OCI-LY1 (cell line): ENCODE results near the gene P2RX2.

Source experiments
- H2AFZ ChIP-seq: fragments of 200-600 bp; sonication (generic), shearing (Covaris generic); 2 replicates; pipeline ENCODE4 v1.6.0; 2014; ENCODE audit warnings: antibody characterized with exemption, mild to moderate bottlenecking, low read length
- H3F3A ChIP-seq: fragments of 200-600 bp; sonication (generic), shearing (Covaris generic); 2 replicates; pipeline ENCODE4 v1.6.0; 2014; ENCODE audit warnings: mild to moderate bottlenecking, antibody characterized with exemption, low read length, moderate library complexity; ENCODE audit not compliant: insufficient read depth
- H3K27ac ChIP-seq: fragments of 200-600 bp; sonication (generic); 2 replicates; pipeline ENCODE4 v1.5.1; 2014; ENCODE audit warnings: low read length, mixed run types, mild to moderate bottlenecking, low read depth; ENCODE audit not compliant: poor library complexity, severe bottlenecking
- H3K27me3 ChIP-seq: fragments of 200-600 bp; sonication (generic); 2 replicates; pipeline ENCODE4 v1.6.0; 2014; ENCODE audit warnings: antibody characterized with exemption, mild to moderate bottlenecking, low read length, moderate library complexity; ENCODE audit not compliant: insufficient read depth
- H3K36me3 ChIP-seq: fragments of 200-600 bp; sonication (generic); 2 replicates; pipeline ENCODE4 v1.6.1; 2014; ENCODE audit warnings: mild to moderate bottlenecking, antibody characterized with exemption, low read length, moderate library complexity, mixed read lengths; ENCODE audit not compliant: insufficient read depth
- H3K4me1 ChIP-seq: fragments of 200-600 bp; sonication (generic); 2 replicates; pipeline ENCODE4 v1.5.1; 2014; ENCODE audit warnings: mild to moderate bottlenecking, low read length, moderate library complexity; ENCODE audit not compliant: insufficient read depth, severe bottlenecking
- H3K4me2 ChIP-seq: fragments of 200-600 bp; sonication (generic), shearing (Covaris generic); 2 replicates; pipeline ENCODE4 v1.6.1; 2014; ENCODE audit warnings: low read length
- H3K4me3 ChIP-seq: fragments of 200-600 bp; sonication (generic); 2 replicates; pipeline ENCODE4 v1.5.1; 2014; ENCODE audit warnings: low read length, low read depth, mild to moderate bottlenecking, mixed read lengths; ENCODE audit not compliant: poor library complexity, severe bottlenecking
- H3K79me2 ChIP-seq: fragments of 200-600 bp; shearing (Covaris generic); 2 replicates; pipeline ENCODE4 v1.6.1; 2016; ENCODE audit warnings: mixed run types, low read length, mixed read lengths; ENCODE audit not compliant: insufficient read depth
- H3K9ac ChIP-seq: fragments of 200-600 bp; sonication (generic), shearing (Covaris generic); 2 replicates; pipeline ENCODE4 v1.6.1; 2014; ENCODE audit warnings: mild to moderate bottlenecking, low read length, mixed read lengths
- H3K9me2 ChIP-seq: fragments of 200-600 bp; sonication (generic), shearing (Covaris generic); 2 replicates; pipeline ENCODE4 v1.6.1; 2014; ENCODE audit warnings: low read depth, mild to moderate bottlenecking, low read length, mixed read lengths
- H3K9me3 ChIP-seq: fragments of 200-600 bp; shearing (Covaris generic); 2 replicates; pipeline ENCODE4 v1.6.1; 2014; ENCODE audit warnings: low read length, mixed read lengths
- H4K20me1 ChIP-seq: fragments of 200-600 bp; sonication (generic), shearing (Covaris generic); 2 replicates; pipeline ENCODE4 v1.6.0; 2016; ENCODE audit warnings: mild to moderate bottlenecking, low read length; ENCODE audit not compliant: insufficient read depth
- CTCF ChIP-seq: fragments of 200-600 bp; sonication (generic), shearing (Covaris generic); IDR thresholded peaks from 2 replicates; pipeline ENCODE4 v1.5.1; 2017; ENCODE audit warnings: mild to moderate bottlenecking, antibody characterized with exemption, low read length, moderate library complexity, mixed read lengths
- EZH2 ChIP-seq: fragments of 200-600 bp; sonication (generic), shearing (Covaris generic); IDR thresholded peaks from 2 replicates; pipeline ENCODE4 v1.8.0; 2017; ENCODE audit warnings: borderline replicate concordance, mixed run types, mild to moderate bottlenecking, antibody characterized with exemption, low read length, moderate library complexity, mixed read lengths

P2RX2 gene

GRCh38 chr12:132610866-132611602 lies 7.5 kb upstream of the P2RX2 start:
- H3F3A ChIP-seq = no peaks in the 10 kb centered on the region

GRCh38 chr12:132611620-132612019 lies 7.0 kb upstream of the P2RX2 start:
- no peaks in the 10 kb centered on the region for H3K4me1 ChIP-seq
- H3K9me2 ChIP-seq = no peaks in the 10 kb centered on the region
- H3K4me2 ChIP-seq = no peak overlapping the region
- H3K27ac ChIP-seq = no peak overlapping the region
- no peak overlapping the region for H3K4me3 ChIP-seq
- TF ChIP-seq EZH2 (no peak), CTCF (no peak)
- H4K20me1 ChIP-seq = no peaks in the 10 kb centered on the region
- no peaks in the 10 kb centered on the region for H3K79me2 ChIP-seq
- H3K9me3 ChIP-seq = 0 out of 2 replicates have a peak, but pooled peaks cover 4% of the 10 kb centered on the region
- no peaks in the 10 kb centered on the region for H3F3A ChIP-seq
- no peak overlapping the region for H3K9ac ChIP-seq
- H2AFZ ChIP-seq = no peak overlapping the region
- no peaks in the 10 kb centered on the region; the same call in 1 of the 2 replicates for H3K36me3 ChIP-seq
- H3K27me3 ChIP-seq = peaks cover 15% of the 10 kb centered on the region; the same call in 1 of the 2 replicates

More at GRCh38 chr12:132610866-132611602, 7.5 kb upstream of the P2RX2 start:
- TF ChIP-seq CTCF = no peak
- TF ChIP-seq EZH2 = no peak
- Histone ChIP-seq H2AFZ (no peak overlapping the region), H3K79me2 (no peaks in the 10 kb centered on the region), H3K36me3 (no peaks in the 10 kb centered on the region; the same call in 1 of the 2 replicates), H3K9me2 (no peaks in the 10 kb centered on the region), H3K27me3 (peaks cover 15% of the 10 kb centered on the region; the same call in 1 of the 2 replicates), H3K9me3 (0 out of 2 replicates have a peak, but pooled peaks cover 3% of the 10 kb centered on the region), H3K27ac (no peak overlapping the region), H4K20me1 (no peaks in the 10 kb centered on the region), H3K4me3 (no peak overlapping the region), H3K4me2 (no peak overlapping the region), H3K4me1 (no peaks in the 10 kb centered on the region), H3K9ac (no peak overlapping the region)

GRCh38 chr12:132614029-132614428 lies 4.5 kb upstream of the P2RX2 start:
- H3K4me1 ChIP-seq = no peaks in the 10 kb centered on the region
- no peak for TF ChIP-seq CTCF
- TF ChIP-seq EZH2 = no peak
- peaks cover 15% of the 10 kb centered on the region; the same call in 1 of the 2 replicates for H3K27me3 ChIP-seq
- no peaks in the 10 kb centered on the region for H3K79me2 ChIP-seq
- no peaks in the 10 kb centered on the region; the same call in 1 of the 2 replicates for H3K36me3 ChIP-seq
- H3F3A ChIP-seq = no peaks in the 10 kb centered on the region
- H3K27ac ChIP-seq = no peak overlapping the region
- H3K9me3 ChIP-seq = 0 out of 2 replicates have a peak, but pooled peaks cover 6% of the 10 kb centered on the region
- H4K20me1 ChIP-seq = no peaks in the 10 kb centered on the region
- no peak overlapping the region for H3K4me2 ChIP-seq
- no peak overlapping the region for H2AFZ ChIP-seq
- no peaks in the 10 kb centered on the region for H3K9me2 ChIP-seq
- no peak overlapping the region for H3K9ac ChIP-seq
- H3K4me3 ChIP-seq = no peak overlapping the region
